ENCODE data around the gene OSMR. TPM values are rescaled to one million over a fixed set of nuclear protein-coding genes. Genes with fewer than 3 reads are reported as not detected.

The OSMR gene
- total and polyA plus RNA-seq, 2 of the 13 experiments (the other 11 are each of a cell fraction or from before 2014, with no cell fraction given): 21.3 to 86.5 TPM

GRCh38 chr5:38878391-38879077, 32.7 kb downstream of the OSMR start:
- no peaks in the 10 kb centered on the region for H3K4me1 ChIP-seq (ENCODE audit: insufficient read depth, low read length)
- H3K9me3 ChIP-seq (ENCODE audit: low read length): no peaks in the 10 kb centered on the region
- H3K27me3 ChIP-seq (ENCODE audit: control insufficient read depth in 1 of 2, insufficient read depth in 2 of 2, low read length in 2 of 2): no peaks in the 10 kb centered on the region
- ChIA-PET CTCF (ENCODE audit: low intra/inter-chr PET ratio, low total read pairs) (no interaction called here), POLR2A (no interaction called here)
- H3K4me3 ChIP-seq (replicated peaks in 1 of 3; ENCODE audit: insufficient read depth in 1 of 3, low read depth in 2 of 3, low read length in 3 of 3): no peak overlapping the region
- in situ Hi-C loops (cut with HindIII; ENCODE audit: extremely low pct_ligation_motif_present, low pct_unique_long_range_greater_than_20kb) (no loop called here), intact Hi-C loops (cut with micrococcal nuclease; ENCODE audit: unreplicated experiment) (no loop called here)
- no peak for DNase-seq (ENCODE audit: low spot score)
- H4K20me1 ChIP-seq (ENCODE audit: insufficient read depth, low read length): peaks cover under 1% of the 10 kb centered on the region; the same call in 1 of the 2 replicates
- H3K79me2 ChIP-seq (ENCODE audit: insufficient read depth, low read length): peaks cover 3% of the 10 kb centered on the region
- 97% methylated on average over 5 of the region's 5 CpGs for WGBS (ENCODE audit: low lambda C conversion rate)
- H2AFZ ChIP-seq (ENCODE audit: low read length): no peak overlapping the region
- TF ChIP-seq PRMT3 (CRISPR knock-in tag; IDR thresholded peaks at IDR 0.05; ENCODE audit: borderline replicate concordance, low read depth) (no peak), TEAD2 (CRISPR knock-in tag; IDR thresholded peaks at IDR 0.05) (no peak)
- BruUV-seq (replicated peaks): no TSS peak
- no peak for ATAC-seq
- no peak overlapping the region for H3K27ac ChIP-seq (ENCODE audit: extremely low read length, insufficient read depth, low read length)
- peaks cover 19 to 78% of the 10 kb centered on the region in 2 experiments for H3K36me3 ChIP-seq (replicated peaks in 1 of 2; ENCODE audit: control insufficient read depth in 1 of 2, insufficient read depth in 2 of 2, low read length in 2 of 2)
- no peak overlapping the region for H3K4me2 ChIP-seq (ENCODE audit: low read depth, low read length)
- no peak for FAIRE-seq
- H3K9ac ChIP-seq (ENCODE audit: insufficient read depth, low read depth, low read length): no peak overlapping the region

- no peaks in the 10 kb centered on the region; the same call in 1 of the 2 replicates for H4K20me1 ChIP-seq (ENCODE audit: insufficient read depth, low read length)
- no peaks in the 10 kb centered on the region for H3K4me1 ChIP-seq (ENCODE audit: insufficient read depth, low read length)
- ChIA-PET CTCF (ENCODE audit: low intra/inter-chr PET ratio, low total read pairs) (no interaction called here), POLR2A (no interaction called here)
- H3K9me3 ChIP-seq (ENCODE audit: low read length): no peaks in the 10 kb centered on the region
- H3K27me3 ChIP-seq (ENCODE audit: control insufficient read depth in 1 of 2, insufficient read depth in 2 of 2, low read length in 2 of 2): no peaks in the 10 kb centered on the region
- peaks cover 22 to 80% of the 10 kb centered on the region in 2 experiments for H3K36me3 ChIP-seq (replicated peaks in 1 of 2; ENCODE audit: control insufficient read depth in 1 of 2, insufficient read depth in 2 of 2, low read length in 2 of 2)
- DNase-seq (ENCODE audit: low spot score) (no peak), FAIRE-seq (no peak), ATAC-seq (no peak)
- H3K9ac ChIP-seq (ENCODE audit: insufficient read depth, low read depth, low read length): no peak overlapping the region
- TF ChIP-seq PRDM10 (CRISPR knock-in tag; IDR thresholded peaks at IDR 0.05; ENCODE audit: low read depth) (no peak), ZBTB42 (CRISPR knock-in tag; IDR thresholded peaks at IDR 0.05) (no peak), SIN3A (IDR thresholded peaks at IDR 0.05; ENCODE audit: borderline replicate concordance, low read depth, low read length) (no peak), SKIL (CRISPR knock-in tag; IDR thresholded peaks at IDR 0.05; ENCODE audit: borderline replicate concordance) (no peak), LBX2 (CRISPR knock-in tag; IDR thresholded peaks at IDR 0.05; ENCODE audit: borderline replicate concordance) (no peak), ZNF10 (CRISPR knock-in tag; IDR thresholded peaks at IDR 0.05; ENCODE audit: borderline replicate concordance, low read depth) (no peak), ELF1 (CRISPR knock-in tag; IDR thresholded peaks at IDR 0.05) (no peak)
- no peak overlapping the region for H3K4me3 ChIP-seq (replicated peaks in 1 of 3; ENCODE audit: insufficient read depth in 1 of 3, low read depth in 2 of 3, low read length in 3 of 3)
- H3K79me2 ChIP-seq (ENCODE audit: insufficient read depth, low read length): peaks cover 3% of the 10 kb centered on the region
- in situ Hi-C loops (cut with HindIII; ENCODE audit: extremely low pct_ligation_motif_present, low pct_unique_long_range_greater_than_20kb): no loop called here
- no peak overlapping the region for H2AFZ ChIP-seq (ENCODE audit: low read length)
- WGBS (ENCODE audit: low lambda C conversion rate): 94% methylated on average over 7 of the region's 7 CpGs
- H3K4me2 ChIP-seq (ENCODE audit: low read depth, low read length): no peak overlapping the region
- H3K27ac ChIP-seq (ENCODE audit: extremely low read length, insufficient read depth, low read length): no peak overlapping the region
- intact Hi-C loops (cut with micrococcal nuclease; ENCODE audit: unreplicated experiment): no loop called here
- BruUV-seq (replicated peaks): no TSS peak
These were observed 33.3 kb downstream of the OSMR start for GRCh38 chr5:38879078-38879460.
